Dedifferentiated amniotic fluid mesenchymal stem cell (primary cell): ENCODE results near the gene OTOF.

Experiments used
- DNase-seq: peaks from one replicate; pipeline ENCODE4 v3.0.0-alpha.2; 2016; ENCODE audit errors: extremely low spot score

The OTOF gene

DNA sequence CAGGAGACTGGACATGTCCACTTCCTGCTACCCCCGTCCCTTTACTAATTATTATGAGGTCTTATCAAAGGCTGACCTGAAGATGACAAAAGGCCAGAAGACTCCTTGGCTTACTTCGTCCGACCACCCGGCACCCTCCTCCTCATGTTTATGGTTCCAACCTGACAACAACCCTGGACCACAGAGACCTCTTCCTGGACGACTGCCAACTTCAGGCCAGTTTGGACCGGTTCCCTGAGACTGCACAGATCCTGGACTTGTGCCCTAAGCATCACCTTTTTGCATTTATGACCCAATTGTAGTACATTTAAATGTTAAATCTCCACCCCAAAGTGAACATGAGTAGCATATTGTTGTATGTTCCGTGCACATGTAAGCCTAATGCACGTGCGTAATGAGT lies 70.4 kb downstream of the OTOF start:
- no peak for DNase-seq
